Central memory CD8-positive, alpha-beta T cell (primary cell): ENCODE data around the gene GPR161.

Experiments used
- ATAC-seq: fragments of 150-1000 bp; cut with Tn5 transposase; replicated peaks from 2 replicates; pipeline ENCODE4 v1.10.0; 2022; ENCODE audit warnings: mild to moderate bottlenecking, moderate FRiP score, moderate number of reproducible peaks; ENCODE audit not compliant: poor library complexity, severe bottlenecking; ENCODE audit errors: extremely low read depth
- DNase-seq, 2 donors: peaks; one replicate each; pipeline ENCODE4 v3.0.0; 2021; ENCODE audit warnings: low spot score in 2 of 2
- H3K27ac Mint-ChIP-seq: one replicate; pipeline ENCODE4 v1.8.0; 2022; ENCODE audit warnings: low read depth, mild to moderate bottlenecking, moderate library complexity, mixed read lengths
- H3K27me3 Mint-ChIP-seq: one replicate; pipeline ENCODE4 v1.8.0; 2022; ENCODE audit warnings: mixed read lengths
- H3K36me3 Mint-ChIP-seq: one replicate; pipeline ENCODE4 v1.8.0; 2022; ENCODE audit warnings: mild to moderate bottlenecking, moderate library complexity, mixed read lengths; ENCODE audit not compliant: insufficient read depth
- H3K4me1 Mint-ChIP-seq: one replicate; pipeline ENCODE4 v1.8.0; 2022; ENCODE audit warnings: mixed read lengths
- H3K4me3 Mint-ChIP-seq: one replicate; pipeline ENCODE4 v1.8.0; 2022; ENCODE audit warnings: mild to moderate bottlenecking, moderate library complexity, mixed read lengths
- H3K9me3 Mint-ChIP-seq: one replicate; pipeline ENCODE4 v1.8.0; 2022; ENCODE audit warnings: mixed read lengths

The GPR161 gene

GRCh38 chr1:168116327-168116799 is 20.4 kb downstream of the GPR161 start:
- no peak overlapping the region for H3K4me3 Mint-ChIP-seq
- ATAC-seq (no peak), DNase-seq (no peak)
- H3K4me1 Mint-ChIP-seq, result no peaks in the 10 kb centered on the region
- no peak overlapping the region for H3K27ac Mint-ChIP-seq
- no peaks in the 10 kb centered on the region for H3K36me3 Mint-ChIP-seq
- peaks cover 46% of the 10 kb centered on the region for H3K27me3 Mint-ChIP-seq
- no peaks in the 10 kb centered on the region for H3K9me3 Mint-ChIP-seq

GRCh38 chr1:168114845-168115244 is 21.9 kb downstream of the GPR161 start:
- Mint-ChIP-seq H3K9me3 (no peaks in the 10 kb centered on the region), H3K27me3 (peaks cover 37% of the 10 kb centered on the region), H3K4me3 (no peak overlapping the region), H3K4me1 (no peaks in the 10 kb centered on the region), H3K27ac (no peak overlapping the region), H3K36me3 (peaks cover 2% of the 10 kb centered on the region)
- DNase-seq (no peak), ATAC-seq (no peak)

- peaks cover 2% of the 10 kb centered on the region for H3K36me3 Mint-ChIP-seq
- no peak for ATAC-seq
- no peaks in the 10 kb centered on the region for H3K9me3 Mint-ChIP-seq
- H3K27ac Mint-ChIP-seq, result no peak overlapping the region
- no peak for DNase-seq
- H3K27me3 Mint-ChIP-seq, result peaks cover 17% of the 10 kb centered on the region
- H3K4me3 Mint-ChIP-seq, result no peak overlapping the region
- no peaks in the 10 kb centered on the region for H3K4me1 Mint-ChIP-seq
These were observed 23.9 kb downstream of the GPR161 start for GRCh38 chr1:168112673-168113305.

- Mint-ChIP-seq H3K4me1 (no peaks in the 10 kb centered on the region), H3K27me3 (no peaks in the 10 kb centered on the region), H3K27ac (no peak overlapping the region), H3K36me3 (peaks cover 2% of the 10 kb centered on the region), H3K9me3 (no peaks in the 10 kb centered on the region), H3K4me3 (no peak overlapping the region)
- ATAC-seq (no peak), DNase-seq (no peak)
These were observed 25.7 kb downstream of the GPR161 start for GRCh38 chr1:168110896-168111545.

GRCh38 chr1:168106274-168106673 is 30.5 kb downstream of the GPR161 start:
- DNase-seq (no peak), ATAC-seq (no peak)
- no peaks in the 10 kb centered on the region for H3K4me1 Mint-ChIP-seq
- no peaks in the 10 kb centered on the region for H3K9me3 Mint-ChIP-seq
- no peak overlapping the region for H3K4me3 Mint-ChIP-seq
- H3K36me3 Mint-ChIP-seq, result peaks cover 2% of the 10 kb centered on the region
- H3K27ac Mint-ChIP-seq, result no peak overlapping the region
- peaks cover 18% of the 10 kb centered on the region for H3K27me3 Mint-ChIP-seq

GRCh38 chr1:168105846-168106245 is 30.9 kb downstream of the GPR161 start:
- no peaks in the 10 kb centered on the region for H3K4me1 Mint-ChIP-seq
- H3K27me3 Mint-ChIP-seq, result peaks cover 18% of the 10 kb centered on the region
- peaks cover 2% of the 10 kb centered on the region for H3K36me3 Mint-ChIP-seq
- no peaks in the 10 kb centered on the region for H3K9me3 Mint-ChIP-seq
- ATAC-seq (no peak), DNase-seq (no peak)
- H3K4me3 Mint-ChIP-seq, result no peak overlapping the region
- no peak overlapping the region for H3K27ac Mint-ChIP-seq

- no peak overlapping the region for H3K4me3 Mint-ChIP-seq
- H3K4me1 Mint-ChIP-seq, result no peaks in the 10 kb centered on the region
- no peak for ATAC-seq
- no peak for DNase-seq
- H3K27me3 Mint-ChIP-seq, result peaks cover 18% of the 10 kb centered on the region
- no peaks in the 10 kb centered on the region for H3K9me3 Mint-ChIP-seq
- no peaks in the 10 kb centered on the region for H3K36me3 Mint-ChIP-seq
- no peak overlapping the region for H3K27ac Mint-ChIP-seq
These were observed 32.2 kb downstream of the GPR161 start for GRCh38 chr1:168104535-168104934.

- Mint-ChIP-seq H3K36me3 (no peaks in the 10 kb centered on the region), H3K9me3 (no peaks in the 10 kb centered on the region), H3K4me1 (no peaks in the 10 kb centered on the region), H3K4me3 (no peak overlapping the region), H3K27me3 (peaks cover 18% of the 10 kb centered on the region), H3K27ac (no peak overlapping the region)
- no peak for DNase-seq
- no peak for ATAC-seq
These were observed 34.2 kb downstream of the GPR161 start for GRCh38 chr1:168102487-168102886.

- H3K9me3 Mint-ChIP-seq, result no peaks in the 10 kb centered on the region
- H3K4me3 Mint-ChIP-seq, result no peak overlapping the region
- peaks cover 18% of the 10 kb centered on the region for H3K27me3 Mint-ChIP-seq
- DNase-seq (no peak), ATAC-seq (no peak)
- no peak overlapping the region for H3K27ac Mint-ChIP-seq
- H3K4me1 Mint-ChIP-seq, result no peaks in the 10 kb centered on the region
- H3K36me3 Mint-ChIP-seq, result no peaks in the 10 kb centered on the region
These were observed 35.4 kb downstream of the GPR161 start for GRCh38 chr1:168101336-168101735.

GRCh38 chr1:168100315-168101002 is 36.3 kb downstream of the GPR161 start:
- Mint-ChIP-seq H3K4me3 (no peak overlapping the region), H3K9me3 (no peaks in the 10 kb centered on the region), H3K36me3 (no peaks in the 10 kb centered on the region), H3K4me1 (no peaks in the 10 kb centered on the region), H3K27ac (no peak overlapping the region), H3K27me3 (peaks cover 18% of the 10 kb centered on the region)
- DNase-seq (no peak), ATAC-seq (no peak)

GRCh38 chr1:168099337-168099801 is 37.4 kb downstream of the GPR161 start:
- no peak overlapping the region for H3K4me3 Mint-ChIP-seq
- no peaks in the 10 kb centered on the region for H3K36me3 Mint-ChIP-seq
- no peak overlapping the region for H3K27ac Mint-ChIP-seq
- H3K27me3 Mint-ChIP-seq, result peaks cover 22% of the 10 kb centered on the region
- no peaks in the 10 kb centered on the region for H3K9me3 Mint-ChIP-seq
- ATAC-seq, result no peak
- DNase-seq, result no peak
- no peaks in the 10 kb centered on the region for H3K4me1 Mint-ChIP-seq

- no peaks in the 10 kb centered on the region for H3K9me3 Mint-ChIP-seq
- H3K4me1 Mint-ChIP-seq, result no peaks in the 10 kb centered on the region
- H3K36me3 Mint-ChIP-seq, result no peaks in the 10 kb centered on the region
- no peak overlapping the region for H3K4me3 Mint-ChIP-seq
- H3K27ac Mint-ChIP-seq, result no peak overlapping the region
- peaks cover 22% of the 10 kb centered on the region for H3K27me3 Mint-ChIP-seq
- DNase-seq, result no peak
- no peak for ATAC-seq
These were observed 38.0 kb downstream of the GPR161 start for GRCh38 chr1:168098534-168099320.
